ENCODE data around the gene AMER3.

AMER3 gene

DNA sequence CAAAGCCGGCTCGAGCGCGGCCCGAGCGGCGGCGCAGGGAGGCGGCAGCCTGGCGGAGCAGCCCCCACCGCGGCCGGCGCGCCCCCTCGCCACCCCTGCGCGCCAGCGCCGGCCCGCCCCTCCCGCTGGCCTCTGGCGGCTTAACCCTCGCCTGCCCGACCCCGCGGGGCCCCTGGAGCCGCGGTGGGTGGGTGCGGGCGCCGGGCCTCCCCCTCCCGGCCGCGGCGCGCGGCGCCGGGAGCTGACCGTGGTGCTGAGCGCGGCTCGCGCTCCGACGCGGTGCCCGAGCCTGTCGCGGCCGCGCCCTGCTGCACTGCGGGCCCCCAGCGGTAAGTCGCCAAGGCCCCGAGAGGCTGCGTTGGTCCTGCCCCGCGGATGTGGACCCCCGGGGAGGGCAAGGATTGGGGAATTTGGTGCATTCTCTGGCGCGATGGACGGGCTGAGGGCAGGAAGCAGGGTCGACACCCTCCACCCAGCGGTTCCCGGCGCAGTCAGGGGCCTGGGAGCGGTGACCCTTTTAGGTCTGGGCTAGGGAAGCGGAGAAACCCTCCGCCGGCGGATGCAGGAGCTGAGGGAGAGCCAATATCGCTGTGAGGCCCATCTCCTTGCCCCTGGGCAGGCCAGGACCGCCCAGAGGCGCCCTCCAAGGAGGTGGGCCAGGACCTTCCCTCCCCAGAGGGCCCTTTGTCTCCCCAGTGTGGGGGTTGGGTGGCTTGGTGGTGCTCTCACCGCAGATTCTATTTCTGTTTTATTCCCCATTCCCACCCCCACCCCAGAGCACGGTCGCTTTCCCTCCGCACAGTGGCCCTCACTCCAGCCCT lies 923 bp downstream of the AMER3 start:
- peak in 1 of 2 donors; percentile 10 for DNase-seq (ENCODE audit: low read depth in 2 of 2)

DNA sequence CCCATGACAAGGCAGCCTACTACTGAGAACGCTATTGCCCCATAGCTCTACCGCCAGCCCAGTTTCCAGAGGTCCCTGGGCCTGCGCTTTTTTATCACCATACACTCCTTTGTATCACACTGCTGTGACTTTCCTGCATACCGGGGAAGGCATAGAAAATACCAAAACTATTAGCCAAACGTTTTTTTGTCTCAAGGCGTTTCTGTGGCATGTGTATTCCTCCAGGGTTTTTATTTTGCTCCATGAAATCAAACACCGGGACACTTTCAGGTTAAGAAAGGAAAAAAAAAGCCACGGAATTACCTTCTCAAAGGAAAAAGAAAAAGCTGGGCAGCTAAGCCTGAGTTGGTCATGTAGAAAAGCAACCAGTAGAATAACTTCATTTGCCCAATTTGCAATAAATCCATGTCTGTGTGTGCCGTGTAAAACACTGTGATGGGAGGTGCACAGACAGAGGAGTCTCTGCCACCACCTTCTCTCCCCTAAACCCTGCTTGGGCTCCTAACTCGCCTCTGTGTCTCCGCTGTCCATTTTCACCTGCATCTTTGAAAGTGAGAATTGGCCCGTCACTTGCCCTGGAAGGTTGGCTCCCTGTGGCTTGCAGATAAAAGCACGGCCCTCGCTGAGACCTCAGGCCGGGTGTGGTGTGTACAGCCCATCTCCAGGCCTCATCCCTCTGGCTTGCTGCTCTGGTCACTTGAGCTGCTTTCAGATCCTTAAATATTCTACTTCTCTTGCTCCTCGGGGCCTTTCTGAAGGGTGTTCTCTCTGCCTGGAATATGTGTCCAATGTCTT lies 1.7 kb downstream of the AMER3 start:
- DNase-seq (ENCODE audit: low read depth in 2 of 2), result no peak

DNA sequence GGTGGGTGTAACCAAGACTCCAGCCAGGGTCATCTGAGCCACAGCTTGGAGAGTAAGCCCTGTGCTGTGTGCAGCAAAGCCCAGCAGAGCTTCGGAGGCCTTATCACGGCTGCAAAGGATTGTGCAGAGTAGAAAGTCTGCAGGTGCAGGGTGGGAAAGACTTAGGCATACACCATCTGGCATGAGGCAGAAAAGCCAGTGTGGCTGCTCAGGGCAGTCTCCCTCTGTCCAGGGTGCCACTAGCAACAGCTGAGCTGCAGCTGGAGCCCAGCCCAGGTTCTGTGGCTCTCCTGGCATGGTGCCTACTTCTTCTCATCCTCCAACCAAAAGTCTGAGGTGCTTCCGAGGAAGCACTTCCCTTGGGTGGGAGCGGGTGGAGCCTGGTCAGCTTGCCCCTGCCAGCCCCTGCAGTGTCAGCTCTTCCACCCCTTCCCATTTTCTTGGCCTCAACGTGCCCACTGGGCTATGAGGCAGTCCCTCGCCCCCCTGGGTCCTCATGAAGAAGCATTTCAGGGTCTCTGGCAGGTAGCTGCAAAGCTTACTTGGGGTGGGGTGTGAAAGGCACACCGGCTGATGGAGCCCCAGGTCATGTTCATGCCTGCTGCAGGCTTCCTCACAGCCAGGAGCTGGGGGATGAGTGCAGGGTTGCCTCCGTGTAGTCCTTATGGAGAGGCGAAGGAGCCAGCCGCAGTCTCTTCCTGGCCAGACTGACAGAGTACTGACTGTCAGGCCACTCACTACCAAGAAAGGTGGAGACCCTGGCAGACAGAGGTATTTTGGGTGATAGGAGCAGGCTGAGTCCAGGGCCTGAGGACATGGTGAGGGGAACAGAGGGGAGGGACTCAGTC lies 4.8 kb downstream of the AMER3 start:
- no peak for DNase-seq (ENCODE audit: low read depth in 2 of 2)

DNA sequence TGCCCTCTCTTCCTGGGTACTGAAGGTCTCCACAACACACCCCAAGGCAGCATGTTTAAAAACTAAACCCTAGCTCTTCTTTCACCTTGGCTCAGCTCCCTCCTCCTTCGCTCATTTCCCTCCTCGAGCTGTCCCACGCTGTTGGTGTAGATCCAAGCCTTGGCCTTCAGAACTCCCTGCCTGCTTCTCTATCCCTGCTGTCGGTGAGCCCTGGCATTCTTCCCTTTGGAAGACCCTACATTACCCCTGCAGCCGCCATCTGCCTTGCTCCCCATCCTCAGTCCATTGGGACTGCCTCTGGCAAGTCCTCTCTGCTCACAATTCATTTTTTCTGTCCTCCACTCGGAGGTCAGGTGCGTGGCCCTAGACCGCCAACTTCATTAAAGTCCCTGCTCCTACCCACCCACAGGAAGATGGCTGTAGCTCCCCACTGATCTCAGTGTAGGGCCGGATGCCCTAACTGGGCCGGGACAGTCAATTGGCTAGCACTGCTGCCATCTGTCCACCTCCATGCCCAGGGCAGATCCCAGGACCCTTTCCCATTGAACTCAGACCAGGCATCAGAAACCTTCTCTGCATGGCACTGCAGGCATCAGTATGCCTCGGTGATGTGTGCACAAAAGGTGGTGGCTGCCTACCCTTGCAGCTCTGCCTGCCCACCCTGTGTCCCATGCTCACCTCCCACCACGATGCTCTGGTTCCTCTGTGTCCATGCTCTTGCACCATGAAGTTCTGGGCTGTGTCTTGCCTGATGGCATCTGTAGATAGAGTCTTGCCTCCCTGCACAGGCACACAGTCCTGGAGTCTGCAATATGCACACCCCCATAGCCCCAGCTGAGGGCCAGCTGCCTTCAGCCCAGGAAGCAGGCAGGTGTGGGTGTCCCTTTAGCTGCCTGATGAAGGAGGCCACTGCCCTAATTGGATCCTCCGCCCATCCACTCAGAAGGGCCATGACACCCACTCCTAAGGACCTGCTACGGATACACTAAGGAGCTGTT lies 5.7 kb downstream of the AMER3 start:
- DNase-seq (ENCODE audit: low read depth in 2 of 2), result no peak

DNA sequence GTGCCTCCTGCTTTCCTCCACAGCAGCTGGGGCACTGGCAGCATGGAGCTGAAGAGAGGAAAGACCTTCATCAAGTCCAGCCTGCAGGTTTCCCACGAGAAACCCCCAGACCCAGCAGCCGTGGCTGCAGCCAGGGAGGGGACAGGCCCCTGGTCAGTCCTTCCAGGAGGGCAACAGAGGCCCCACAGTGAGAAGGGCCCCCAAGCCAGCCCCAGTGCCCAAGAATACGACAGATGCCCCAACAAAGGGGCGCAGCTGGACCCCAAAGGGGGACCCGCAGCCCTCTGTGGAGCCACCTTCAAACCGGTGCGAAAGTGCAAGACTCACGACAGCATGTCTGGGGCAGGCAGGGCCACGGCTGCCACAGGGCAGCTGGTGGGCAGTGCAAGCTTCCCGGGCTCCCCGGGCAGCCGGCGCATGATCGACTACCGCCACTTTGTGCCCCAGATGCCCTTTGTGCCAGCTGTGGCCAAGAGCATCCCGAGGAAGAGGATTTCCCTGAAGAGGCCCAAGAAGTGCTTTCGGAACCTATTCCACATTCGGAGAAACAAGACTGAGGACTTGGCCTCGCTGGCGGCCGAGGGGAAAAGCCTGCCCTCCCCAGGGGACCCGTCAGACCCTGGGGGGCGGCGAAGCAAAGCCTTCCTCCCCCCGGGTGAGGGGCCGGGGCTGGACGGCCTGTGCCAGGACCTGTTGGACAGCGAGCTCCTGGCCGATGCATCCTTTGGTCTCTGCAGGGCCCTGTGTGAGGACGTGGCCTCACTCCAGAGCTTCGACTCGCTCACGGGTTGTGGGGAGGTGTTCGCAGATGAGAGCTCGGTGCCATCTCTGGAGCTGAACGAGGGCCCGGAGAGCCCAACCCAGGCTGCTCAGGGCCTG lies 6.9 kb downstream of the AMER3 start:
- no peak for DNase-seq (ENCODE audit: low read depth in 2 of 2)

DNA sequence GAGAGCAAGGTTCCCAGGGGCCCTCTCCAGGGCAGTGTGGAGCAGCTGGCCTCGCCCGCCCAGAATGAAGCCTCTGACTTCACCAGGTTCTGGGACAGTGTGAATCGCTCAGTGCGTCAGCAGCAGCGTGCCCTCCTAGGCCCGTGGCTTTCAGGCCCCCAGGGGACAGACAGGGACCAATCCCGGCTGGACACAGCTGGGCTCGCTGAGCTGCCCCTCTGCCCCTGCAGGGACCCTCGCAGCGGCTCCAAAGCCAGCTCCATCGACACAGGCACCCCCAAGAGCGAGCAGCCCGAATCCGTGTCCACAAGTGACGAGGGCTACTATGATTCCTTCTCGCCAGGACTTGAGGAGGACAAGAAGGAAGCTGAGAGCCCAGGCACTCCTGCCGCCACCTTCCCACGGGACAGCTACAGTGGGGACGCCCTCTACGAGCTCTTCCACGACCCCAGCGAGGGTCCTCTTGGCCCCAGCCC lies 7.6 kb downstream of the AMER3 start:
- DNase-seq (ENCODE audit: low read depth in 2 of 2), result no peak

DNA sequence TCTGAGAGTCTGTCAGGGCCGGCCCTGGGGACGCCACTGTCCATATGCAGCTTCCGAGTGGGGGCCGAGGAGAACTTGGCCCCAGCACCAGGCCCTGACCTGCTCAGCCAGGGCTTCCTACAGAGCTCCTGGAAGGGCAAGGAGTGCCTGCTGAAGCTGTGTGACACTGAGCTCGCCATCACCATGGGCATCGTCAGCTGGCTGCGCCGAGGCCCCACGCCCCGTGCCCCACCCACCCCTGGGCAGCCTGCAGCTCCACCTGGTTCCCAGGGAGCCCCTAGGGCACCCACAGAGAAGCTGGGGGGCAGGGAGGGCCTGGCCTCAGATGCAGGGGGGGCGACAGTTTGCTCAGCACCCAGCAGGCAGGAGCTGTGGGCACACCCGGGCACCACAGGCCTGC lies 8.1 kb downstream of the AMER3 start:
- DNase-seq (ENCODE audit: low read depth in 2 of 2), result no peak

DNA sequence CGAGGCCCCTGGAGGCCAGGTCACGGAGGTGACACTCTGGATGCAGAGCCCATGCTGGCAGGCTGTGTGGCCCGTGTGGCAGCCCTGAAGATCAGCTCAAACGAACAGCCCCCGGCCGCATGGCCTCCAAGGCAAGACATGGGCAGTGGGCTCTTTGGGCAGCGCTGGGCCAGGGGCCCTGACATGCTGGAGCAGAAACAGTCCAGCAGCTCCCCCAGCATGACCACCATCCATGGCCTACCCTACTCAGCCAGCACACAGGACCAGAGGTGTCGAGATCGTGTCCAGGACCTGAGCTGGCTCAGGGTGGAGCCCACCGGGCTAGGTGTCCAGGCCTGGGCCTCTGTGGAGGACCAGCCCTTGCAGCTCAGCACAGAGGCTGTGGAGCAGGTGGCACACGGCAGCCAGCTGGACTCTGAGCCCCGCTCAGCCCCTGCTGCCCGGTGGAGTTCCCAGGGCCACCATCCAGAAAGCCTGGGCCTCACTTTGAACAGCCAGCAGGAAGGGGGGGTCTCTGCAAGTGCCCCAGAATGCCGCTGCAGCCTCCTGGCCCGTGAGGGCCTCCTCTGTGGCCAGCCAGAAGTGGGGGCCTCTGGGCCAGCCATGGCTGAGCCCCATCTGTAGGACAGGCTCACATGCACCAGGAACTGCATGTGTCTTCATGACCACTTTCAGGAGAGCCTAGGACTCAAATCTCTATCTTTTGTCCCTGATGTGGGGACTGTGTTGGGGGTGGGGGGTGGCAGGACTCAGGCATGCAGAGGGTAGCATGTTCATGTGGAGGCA lies 8.9 kb downstream of the AMER3 start:
- DNase-seq (ENCODE audit: low read depth in 2 of 2), result no peak

DNA sequence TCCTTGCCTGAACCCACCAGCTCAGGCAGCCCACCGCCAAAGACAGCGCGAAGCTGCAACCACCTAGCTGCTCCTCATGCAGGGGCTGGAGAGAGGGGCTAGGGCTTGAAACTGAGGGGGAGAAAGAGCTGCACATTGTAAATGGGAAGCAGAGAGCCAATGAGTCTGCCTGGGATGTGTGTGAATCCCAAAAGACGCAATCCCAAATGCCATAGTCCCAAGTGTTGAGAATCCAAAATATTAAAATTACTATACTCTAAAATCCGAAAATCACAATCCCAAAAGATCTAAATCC lies 9.4 kb downstream of the AMER3 start:
- no peak for DNase-seq (ENCODE audit: low read depth in 2 of 2)

DNA sequence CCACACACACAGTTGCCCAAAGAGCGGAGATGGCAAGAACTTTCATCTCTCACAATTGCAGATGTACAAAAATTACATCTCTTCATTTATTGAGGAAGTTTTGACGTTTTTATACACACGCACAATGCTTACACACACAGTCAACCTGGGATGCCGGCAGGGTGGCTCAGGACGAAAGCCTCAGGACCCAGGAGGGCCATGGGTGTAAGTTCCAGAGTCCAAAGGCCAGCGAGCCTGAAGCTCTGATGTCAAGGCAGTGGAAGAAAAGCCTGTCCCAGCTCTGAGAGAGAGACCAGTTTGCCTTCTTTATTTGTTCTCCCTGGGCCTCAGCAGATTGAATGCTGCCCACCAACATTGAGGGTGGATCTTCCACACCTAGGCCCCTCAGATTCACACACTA lies 10.1 kb downstream of the AMER3 start:
- no peak for DNase-seq (ENCODE audit: low read depth in 2 of 2)

DNA sequence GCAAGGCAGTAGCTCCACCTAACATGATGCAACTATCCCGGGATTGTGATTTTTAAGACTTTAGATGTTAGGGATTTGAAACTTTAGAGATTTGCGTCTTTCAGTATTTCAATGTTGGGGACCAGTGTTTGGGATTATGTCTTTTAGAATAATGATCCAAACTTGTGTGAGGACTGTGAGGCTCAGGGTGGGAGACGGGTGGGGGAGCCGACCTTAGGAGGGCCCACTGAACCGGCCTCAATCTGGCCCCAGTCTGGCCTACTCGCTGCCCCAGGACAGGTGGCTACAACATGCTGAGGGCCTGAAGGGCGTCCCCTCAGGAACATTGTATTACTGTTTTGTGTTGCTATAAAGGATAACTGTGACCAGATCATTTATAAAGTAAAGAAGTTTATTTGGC lies 10.7 kb downstream of the AMER3 start:
- DNase-seq (ENCODE audit: low read depth in 2 of 2), result no peak

DNA sequence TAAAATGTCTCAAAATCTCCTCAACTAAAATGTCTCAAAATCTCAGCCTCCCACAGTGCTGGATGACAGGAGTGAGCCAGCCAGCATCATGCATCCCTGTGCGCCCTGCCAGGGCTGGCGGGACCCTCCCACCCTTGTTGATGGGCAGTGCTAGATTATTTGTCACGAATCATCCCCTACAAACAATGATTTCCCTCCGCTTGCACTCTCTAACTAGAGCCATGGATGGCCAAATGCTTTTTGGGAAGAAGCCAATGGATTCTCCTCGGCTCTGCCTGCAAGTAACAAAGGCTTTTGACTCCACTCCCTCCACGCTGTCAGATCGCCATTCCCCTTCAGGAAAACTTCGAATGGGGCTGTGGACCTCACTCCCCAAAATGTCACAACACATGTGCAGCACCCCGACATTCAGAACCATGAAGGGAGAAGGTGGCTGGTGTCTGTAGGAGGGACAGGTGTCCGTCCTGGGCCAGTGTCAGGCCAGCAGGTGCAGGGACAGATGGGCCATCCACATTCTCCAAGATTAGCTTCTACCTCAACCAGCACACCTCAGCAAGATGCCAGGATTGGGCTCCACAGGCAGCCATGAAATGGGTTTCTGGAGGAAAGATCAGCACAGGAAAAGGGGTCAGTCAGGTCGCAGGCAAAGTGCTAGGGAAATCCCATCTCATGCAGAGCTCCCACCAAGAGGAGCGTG lies 11.5 kb downstream of the AMER3 start:
- no peak for DNase-seq (ENCODE audit: low read depth in 2 of 2)

DNA sequence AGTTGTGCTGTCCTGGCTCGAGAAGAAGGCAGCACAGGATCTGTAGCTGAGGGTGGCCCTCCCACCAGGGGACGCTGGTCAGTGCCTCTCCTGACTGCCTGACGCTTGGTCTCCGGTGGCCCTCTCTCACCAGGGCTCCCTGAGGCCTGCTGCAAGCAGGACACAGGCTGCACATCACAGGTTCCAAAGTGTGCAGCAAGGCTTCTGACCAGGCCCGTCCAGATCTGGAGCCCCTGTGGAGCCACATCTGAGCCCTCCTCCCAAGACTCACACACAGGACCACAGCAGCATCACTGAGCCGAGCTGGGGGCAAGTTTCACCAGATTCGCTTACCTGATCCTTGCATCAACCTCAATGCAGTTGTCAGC lies 12.1 kb downstream of the AMER3 start:
- DNase-seq (ENCODE audit: low read depth in 2 of 2), result no peak

DNA sequence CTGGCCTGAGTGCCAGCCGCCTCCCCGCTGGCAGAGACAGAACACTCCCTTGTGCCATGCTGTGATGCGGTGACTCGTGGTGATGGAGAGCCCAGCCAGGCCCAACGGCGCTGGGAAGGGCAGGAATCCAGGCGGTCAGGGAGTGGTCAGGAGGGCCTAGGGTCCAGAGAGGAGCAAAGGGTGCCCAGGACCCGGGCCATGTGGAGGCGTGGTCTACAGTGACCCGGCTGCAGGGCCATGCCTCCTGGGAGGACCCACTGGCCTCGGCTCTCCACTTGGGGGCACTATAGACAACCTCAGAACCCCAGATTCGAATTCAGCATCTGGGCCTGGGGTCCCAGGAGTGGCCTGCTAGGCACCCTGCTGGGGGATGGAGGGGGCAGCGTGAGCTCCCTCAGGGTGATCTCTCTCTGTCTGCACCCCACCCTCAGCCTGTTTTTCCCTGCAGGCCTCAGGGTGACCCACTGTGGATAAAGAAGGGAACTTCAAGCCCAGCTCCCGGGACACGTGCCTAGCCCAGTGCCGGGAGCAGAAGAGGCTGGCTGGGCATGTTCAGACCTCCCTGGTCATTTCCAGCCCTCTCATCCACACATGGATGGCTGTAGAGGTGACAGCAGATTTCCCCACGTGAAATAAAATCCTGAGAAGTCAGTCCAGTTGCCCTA lies 13.0 kb downstream of the AMER3 start:
- no peak for DNase-seq (ENCODE audit: low read depth in 2 of 2)

DNA sequence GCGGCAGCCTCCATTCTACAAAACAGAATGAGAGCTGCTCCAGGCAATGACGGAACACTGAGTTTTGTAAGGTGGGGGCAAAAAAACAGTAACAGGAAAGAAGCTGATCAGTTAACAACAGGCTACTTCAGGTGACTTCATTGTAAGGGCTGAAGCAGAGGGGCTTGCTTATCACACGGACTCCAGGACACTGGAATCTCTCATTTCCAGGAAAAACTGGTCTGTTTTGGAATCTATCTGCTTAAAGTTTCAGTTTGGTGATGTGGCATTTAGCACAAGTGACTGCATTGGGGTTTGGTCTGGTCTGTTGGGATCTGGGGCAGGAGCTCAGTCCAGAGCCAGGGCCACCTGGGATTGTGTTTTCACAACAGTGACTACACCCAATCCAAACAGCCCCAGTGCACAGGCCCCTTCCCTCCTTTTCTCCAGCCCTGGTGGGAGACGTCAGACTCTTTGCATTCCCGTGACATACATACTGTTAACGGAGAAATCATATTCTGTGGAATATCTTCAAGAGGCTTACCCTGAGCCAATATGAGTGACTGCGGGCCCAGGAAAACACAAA lies 14.1 kb downstream of the AMER3 start:
- DNase-seq (ENCODE audit: low read depth in 2 of 2), result no peak

DNA sequence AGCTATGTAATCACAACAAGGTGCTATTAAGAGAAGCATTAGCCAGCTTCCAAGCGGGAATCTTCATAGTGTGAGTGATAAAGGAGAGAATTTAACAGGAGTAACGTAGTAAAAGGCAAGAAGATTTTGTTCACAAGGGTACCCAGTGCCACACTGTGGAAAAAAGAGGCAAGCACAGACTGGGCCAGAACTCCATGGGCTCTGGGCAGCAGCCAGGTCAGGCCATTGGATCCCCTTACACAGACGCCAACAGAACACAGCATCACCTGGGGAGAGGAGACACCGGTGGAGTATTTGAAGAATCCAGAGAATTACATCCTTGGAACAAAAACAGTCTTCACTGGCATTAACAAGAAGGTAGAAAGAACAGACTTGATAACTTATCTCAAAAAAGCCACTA lies 21.2 kb downstream of the AMER3 start:
- no peak for DNase-seq (ENCODE audit: low read depth in 2 of 2)

DNA sequence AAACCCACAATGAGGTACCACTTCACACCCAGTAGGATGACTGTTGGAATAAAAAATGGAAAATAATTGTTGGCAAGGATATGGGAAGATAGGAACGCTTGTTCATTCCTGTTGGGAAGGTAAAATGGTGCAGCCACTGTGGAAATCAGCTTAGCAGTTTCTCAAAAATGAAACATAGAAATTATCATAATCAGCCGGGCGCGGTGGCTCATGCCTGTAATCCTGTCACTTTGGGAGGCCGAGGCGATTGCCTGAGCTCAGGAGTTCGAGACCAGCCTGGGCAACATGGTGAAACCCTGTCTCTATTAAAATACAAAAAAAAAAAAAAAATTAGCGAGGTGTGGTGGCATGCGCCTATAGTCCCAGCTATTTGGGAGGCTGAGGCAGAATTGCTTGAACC lies 23.4 kb downstream of the AMER3 start:
- DNase-seq (ENCODE audit: low read depth in 2 of 2), result no peak

Data from stimulated activated CD4-positive, alpha-beta T cell treated with anti-CD3 and anti-CD28 coated beads, Interleukin-4, amount 100 ng/mL, for 48 hours (primary cell).